B cell (primary cell): ENCODE data around the gene RTBDN. TPM values are rescaled to one million over a fixed set of nuclear protein-coding genes. Genes with fewer than 3 reads are reported as not detected.
A peak's percentile ranks its signal among the peaks of the same experiment; 100 is the strongest.

Source experiments
- ATAC-seq: fragments of 200-7000 bp; cut with Tn5 transposase; one replicate; pipeline ENCODE4 v1.10.0; 2021; ENCODE audit warnings: low read depth, mild to moderate bottlenecking, moderate number of reproducible peaks, moderate library complexity
- CTCF ChIA-PET: fragments of 350-600 bp; sonication (Branson Sonifier 250); formaldehyde crosslinking; loops from one replicate; lab custom pipeline; 2021; ENCODE audit warnings: antibody characterized with exemption, inconsistent platforms; lab: Charles Lee
- POLR2A ChIA-PET: fragments of 350-600 bp; sonication (Branson Sonifier 250); formaldehyde crosslinking; loops from one replicate; lab custom pipeline; 2021; ENCODE audit warnings: antibody characterized with exemption; lab: Charles Lee
- DNase-seq: peaks from one replicate; pipeline ENCODE4 v3.0.0; 2013
- H2AFZ ChIP-seq: 2 replicates; pipeline ENCODE4 v1.6.1; 2012; ENCODE audit warnings: mild to moderate bottlenecking, low read depth, low read length; ENCODE audit not compliant: insufficient read depth, poor library complexity, severe bottlenecking
- H3K27ac ChIP-seq, 2 donors: 1 replicate in 1 of 2; 2 replicates in 1 of 2; pipeline ENCODE4 v1.5.1; 2012 to 2013; ENCODE audit warnings: low read length in 2 of 2, mild to moderate bottlenecking in 2 of 2, moderate library complexity in 1 of 2
- H3K27me3 ChIP-seq, 4 experiments: fragments of 200-600 bp in 1 of 4; sonication (generic) in 1 of 4; replicated peaks in 1 of 4; 1 replicate in 2 of 4; 2 replicates in 2 of 4; pipeline versions ENCODE4 v1.6.1 to v1.7.0; 2013 to 2016; ENCODE audit warnings: low read length in 3 of 4, mild to moderate bottlenecking in 2 of 4, mixed read lengths in 1 of 4, moderate library complexity in 1 of 4; ENCODE audit not compliant: insufficient read depth in 4 of 4, control insufficient read depth in 3 of 4; ENCODE audit errors: control extremely low read depth in 1 of 4
- H3K36me3 ChIP-seq, 2 experiments: replicated peaks in 1 of 2; 1 replicate in 1 of 2; 2 replicates in 1 of 2; pipeline versions ENCODE4 v1.6.1 to v1.7.1; 2013; ENCODE audit warnings: low read length in 1 of 2; ENCODE audit not compliant: insufficient read depth in 2 of 2, control insufficient read depth in 1 of 2; ENCODE audit errors: control extremely low read depth in 1 of 2, extremely low read depth in 1 of 2
- H3K4me1 ChIP-seq, 2 donors: fragments of 200-600 bp in 1 of 2; sonication (generic) in 1 of 2; 1 replicate in 1 of 2; 2 replicates in 1 of 2; pipeline versions ENCODE4 v1.5.1 to v1.6.1; 2013 to 2017; ENCODE audit warnings: low read length in 2 of 2; ENCODE audit not compliant: control insufficient read depth in 2 of 2, insufficient read depth in 2 of 2
- H3K4me2 ChIP-seq: replicated peaks from 2 replicates; pipeline ENCODE3; 2012; ENCODE audit warnings: mild to moderate bottlenecking, low read depth, low read length; ENCODE audit not compliant: poor library complexity, severe bottlenecking
- H3K4me3 ChIP-seq, 5 experiments: fragments of 200-600 bp in 1 of 5; sonication (generic) in 1 of 5; 1 replicate in 3 of 5; 2 replicates in 2 of 5; pipeline versions ENCODE4 v1.5.1 to v1.7.0; 2011 to 2016; ENCODE audit warnings: low read length in 4 of 5, mild to moderate bottlenecking in 4 of 5, low read depth in 2 of 5, control low read depth in 1 of 5, moderate library complexity in 1 of 5; ENCODE audit not compliant: insufficient read depth in 1 of 5; ENCODE audit errors: control extremely low read depth in 1 of 5, extremely low read depth in 1 of 5
- H3K79me2 ChIP-seq: fragments of 200-600 bp; sonication (generic); one replicate; pipeline ENCODE4 v1.6.0; 2016; ENCODE audit warnings: low read length; ENCODE audit not compliant: control insufficient read depth, insufficient read depth
- H3K9ac ChIP-seq: fragments of 200-600 bp; sonication (generic); 2 replicates; pipeline ENCODE4 v1.6.1; 2017; ENCODE audit warnings: mild to moderate bottlenecking, low read length, moderate library complexity
- H3K9me3 ChIP-seq, 3 donors: one replicate each; pipeline versions ENCODE4 v1.6.1 to v1.7.1; 2013; ENCODE audit warnings: low read length in 2 of 3; ENCODE audit not compliant: control insufficient read depth in 2 of 3, insufficient read depth in 1 of 3; ENCODE audit errors: control extremely low read depth in 1 of 3
- H4K20me1 ChIP-seq: 2 replicates; pipeline ENCODE4 v1.6.0; 2012; ENCODE audit warnings: mild to moderate bottlenecking, low read length; ENCODE audit not compliant: insufficient read depth, control insufficient read depth, poor library complexity, severe bottlenecking
- H3K27ac Mint-ChIP-seq: one replicate; pipeline ENCODE4 v1.8.0; 2021; ENCODE audit warnings: mixed read lengths
- H3K27me3 Mint-ChIP-seq: one replicate; pipeline ENCODE4 v1.8.0; 2021; ENCODE audit warnings: mixed read lengths
- H3K4me1 Mint-ChIP-seq: one replicate; pipeline ENCODE4 v1.8.0; 2021; ENCODE audit warnings: mixed read lengths
- H3K4me3 Mint-ChIP-seq: one replicate; pipeline ENCODE4 v1.8.0; 2021; ENCODE audit warnings: mixed read lengths
- H3K9me3 Mint-ChIP-seq: one replicate; pipeline ENCODE4 v1.8.0; 2022; ENCODE audit warnings: mixed read lengths; ENCODE audit not compliant: insufficient read depth
- CTCF ChIP-seq: fragments of 200-600 bp; IDR thresholded peaks from one replicate; pipeline ENCODE4 v1.8.0; 2022; ENCODE audit warnings: antibody characterized with exemption, mild to moderate bottlenecking
- EZH2 ChIP-seq: IDR thresholded peaks from 2 replicates; pipeline ENCODE4 v1.6.1; 2012; ENCODE audit warnings: borderline replicate concordance, low read depth, mild to moderate bottlenecking, moderate library complexity, low read length; ENCODE audit not compliant: insufficient read depth, poor library complexity, severe bottlenecking
- WGBS: methylation state at CpG from one replicate; pipeline ENCODE4 v1.1.5; 2013; ENCODE audit warnings: missing lambda C conversion rate; ENCODE audit not compliant: insufficient coverage; 5-methylcytosine and 5-hydroxymethylcytosine counted together
- intact Hi-C: fragments of 100-400 bp; cut with micrococcal nuclease; formaldehyde crosslinking; loops from one replicate; pipeline ENCODE4 v1.10.0; 2022
- polyA plus RNA-seq: library from polyadenylated mRNA; depleted of rRNA; stranded (reverse); fragments of >200 nt; gene quantifications from 2 replicates; pipeline ENCODE4 v1.2.3, GENCODE V29; 2012
- total RNA-seq, 2 donors: library from RNA; stranded (reverse); fragments of 120-200 nt in 1 of 2; gene quantifications; 1 replicate in 1 of 2; 2 replicates in 1 of 2; pipeline versions ENCODE4 v1.2.3 to v1.2.4, GENCODE V29; 2013 to 2022

RTBDN gene
- total and polyA plus RNA-seq, 2 donors (not counting 1 experiment from before 2014, with no cell fraction given), result not detected

- WGBS, result 14% methylated on average over 38 of the region's 46 CpGs
- no peak overlapping the region for H3K4me3 Mint-ChIP-seq
- no peak overlapping the region for H3K4me3 ChIP-seq
- no peaks in the 10 kb centered on the region for H3K9me3 Mint-ChIP-seq
- intact Hi-C loops, result no loop called here
- peak overlapping the region; percentile 26 for H3K9ac ChIP-seq
- ATAC-seq, result no peak
- DNase-seq, result no peak
- H3K27me3 Mint-ChIP-seq, result peaks cover 40% of the 10 kb centered on the region
- peaks cover 10 to 14% of the 10 kb centered on the region in 2 donors for H3K4me1 ChIP-seq
- no peaks in the 10 kb centered on the region for H4K20me1 ChIP-seq
- CTCF ChIA-PET, result interaction anchor here (1.5 to 1.7 kb wide), 2 partner anchors 10 to 65 kb away, joined by 4 to 5 read pairs; no protein-coding TSS in a partner anchor
- peaks cover 0 to 28% (median 0%) of the 10 kb centered on the region in 3 donors for H3K9me3 ChIP-seq
- no peaks in the 10 kb centered on the region for H3K79me2 ChIP-seq
- no peak overlapping the region for H3K27ac ChIP-seq
- peaks cover 8% of the 10 kb centered on the region for H3K4me1 Mint-ChIP-seq
- POLR2A ChIA-PET, result interaction anchor here (0.6 kb wide), 1 partner anchor 91 kb away, joined by 3 read pairs; the partner anchor contains the start of gene TRIR
- peak overlapping the region; percentile 60 for H3K4me2 ChIP-seq
- H2AFZ ChIP-seq, result peak overlapping the region; percentile 42
- peaks cover 0 to 62% (median 30%) of the 10 kb centered on the region in 4 experiments for H3K27me3 ChIP-seq
- H3K36me3 ChIP-seq, result no peaks in the 10 kb centered on the region
- TF ChIP-seq EZH2, result no peak
- TF ChIP-seq CTCF, result peak; percentile 19
- H3K27ac Mint-ChIP-seq, result no peak overlapping the region
These were observed 8.9 kb downstream of the RTBDN start for GRCh38 chr19:12825254-12826131.

- Mint-ChIP-seq H3K4me3 (no peak overlapping the region), H3K27me3 (peaks cover 18% of the 10 kb centered on the region), H3K27ac (no peak overlapping the region), H3K4me1 (peaks cover 8% of the 10 kb centered on the region), H3K9me3 (no peaks in the 10 kb centered on the region)
- Histone ChIP-seq H3K4me2 (no peak overlapping the region), H3K4me3 (no peak overlapping the region), H3K9ac (no peak overlapping the region), H2AFZ (no peak overlapping the region), H3K9me3 (peaks cover 0 to 18% (median 0%) of the 10 kb centered on the region in 3 donors), H3K36me3 (no peaks in the 10 kb centered on the region), H4K20me1 (no peaks in the 10 kb centered on the region), H3K4me1 (peaks cover 10 to 11% of the 10 kb centered on the region in 2 donors), H3K27ac (no peak overlapping the region), H3K27me3 (peaks cover 0 to 29% (median 14%) of the 10 kb centered on the region in 4 experiments), H3K79me2 (no peaks in the 10 kb centered on the region)
- TF ChIP-seq CTCF, result no peak
- no peak for TF ChIP-seq EZH2
- DNase-seq (no peak), ATAC-seq (no peak)
- intact Hi-C loops, result no loop called here
- 80% methylated on average over 1 of the region's 2 CpGs for WGBS
- ChIA-PET CTCF (interaction anchor here (1.2 to 1.9 kb wide), 3 partner anchors 26 to 62 kb away, joined by 3 to 5 read pairs (median 4); no protein-coding TSS in a partner anchor), POLR2A (no interaction called here)
These were observed 12.6 kb downstream of the RTBDN start for GRCh38 chr19:12821761-12822160.
